Gastroesophageal sphincter (tissue), 3 donors: ENCODE measurements around the gene LPO.

ENCODE experiments used
- CTCF ChIP-seq, 4 experiments: fragments of 200-600 bp in 2 of 4; fragments of 450-650 bp in 2 of 4; sonication (generic) in 1 of 4; IDR thresholded peaks; one replicate each; pipeline ENCODE4 v1.5.1; 2017 to 2019; ENCODE audit warnings: antibody characterized with exemption in 4 of 4, mild to moderate bottlenecking in 2 of 4, moderate library complexity in 2 of 4
- POLR2A ChIP-seq, 2 donors: fragments of 450-650 bp; IDR thresholded peaks; one replicate each; pipeline ENCODE4 v1.6.1; 2017; ENCODE audit warnings: antibody characterized with exemption in 2 of 2, mild to moderate bottlenecking in 2 of 2, moderate library complexity in 1 of 2

DNA sequence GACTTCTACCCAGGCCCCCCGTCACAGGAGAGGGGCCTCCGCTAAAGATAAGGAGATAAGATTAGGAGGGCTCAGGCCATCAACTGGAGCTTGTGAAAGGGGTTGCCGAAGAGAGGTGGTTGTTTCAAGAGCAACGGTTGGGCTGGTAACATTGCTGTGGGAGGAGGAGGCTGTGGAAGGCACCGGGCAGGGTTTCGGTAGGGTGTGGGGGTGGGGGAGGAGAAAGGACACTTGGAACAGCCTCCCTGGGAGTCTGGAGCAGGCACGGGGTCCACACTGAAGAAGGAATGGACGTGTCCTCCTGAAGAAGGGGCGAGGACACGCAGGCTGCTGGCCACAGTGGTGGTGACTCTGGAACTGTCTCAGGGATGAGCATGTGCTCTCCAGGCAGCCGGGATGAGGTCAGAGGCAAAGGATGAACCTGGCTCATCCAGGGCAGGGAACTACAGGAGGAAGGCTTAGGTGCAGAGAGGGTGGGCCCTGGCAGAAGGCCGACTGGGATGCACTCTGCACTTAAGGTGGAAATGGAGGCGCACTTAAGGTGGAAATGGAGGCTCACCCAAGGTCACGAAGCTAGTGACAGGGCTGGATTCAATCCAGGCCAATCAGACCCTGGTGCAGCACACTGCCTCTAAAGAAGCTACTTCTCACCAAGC lies 47.0 kb upstream of the LPO start:
- TF ChIP-seq CTCF (IDR thresholded peaks at IDR 0.05) (no peak), POLR2A (IDR thresholded peaks at IDR 0.05) (no peak)
